ACC112 (cell line): ENCODE measurements around the gene GTPBP4.
"Not testable (repeated sequence)": the region's sequence is repeated elsewhere in the genome, so short reads cannot be mapped to it uniquely, and the experiment has no call there.

Experiments used
- H2AFZ ChIP-seq: fragments of 200-600 bp; sonication (generic); one replicate; pipeline ENCODE4 v1.6.0; 2017; ENCODE audit warnings: antibody characterized with exemption, low read length; ENCODE audit not compliant: unreplicated experiment
- H3K27ac ChIP-seq: fragments of 200-600 bp; sonication (generic); 2 replicates; pipeline ENCODE4 v1.5.1; 2014; ENCODE audit warnings: low read depth, mild to moderate bottlenecking, antibody characterized with exemption, low read length, moderate library complexity
- H3K27me3 ChIP-seq: fragments of 200-600 bp; sonication (generic); 2 replicates; pipeline ENCODE4 v1.6.1; 2014; ENCODE audit warnings: mild to moderate bottlenecking, antibody characterized with exemption, low read length, moderate library complexity, mixed read lengths; ENCODE audit not compliant: insufficient read depth
- H3K36me3 ChIP-seq: fragments of 200-600 bp; sonication (generic); 2 replicates; pipeline ENCODE4 v1.6.1; 2016; ENCODE audit warnings: mild to moderate bottlenecking, antibody characterized with exemption, low read length, moderate library complexity, mixed read lengths; ENCODE audit not compliant: insufficient read depth
- H3K4me1 ChIP-seq: fragments of 200-600 bp; sonication (generic); one replicate; pipeline ENCODE4 v1.6.1; 2016; ENCODE audit warnings: low read length, mixed read lengths; ENCODE audit not compliant: insufficient read depth, unreplicated experiment, control insufficient read depth
- H3K4me3 ChIP-seq: fragments of 200-600 bp; sonication (generic); 2 replicates; pipeline ENCODE4 v1.5.1; 2014; ENCODE audit warnings: mild to moderate bottlenecking, low read depth, low read length
- H3K79me2 ChIP-seq: fragments of 200-600 bp; sonication (generic); one replicate; pipeline ENCODE4 v1.6.0; 2016; ENCODE audit warnings: low read length; ENCODE audit not compliant: control insufficient read depth, unreplicated experiment, insufficient read depth

GTPBP4 gene

DNA sequence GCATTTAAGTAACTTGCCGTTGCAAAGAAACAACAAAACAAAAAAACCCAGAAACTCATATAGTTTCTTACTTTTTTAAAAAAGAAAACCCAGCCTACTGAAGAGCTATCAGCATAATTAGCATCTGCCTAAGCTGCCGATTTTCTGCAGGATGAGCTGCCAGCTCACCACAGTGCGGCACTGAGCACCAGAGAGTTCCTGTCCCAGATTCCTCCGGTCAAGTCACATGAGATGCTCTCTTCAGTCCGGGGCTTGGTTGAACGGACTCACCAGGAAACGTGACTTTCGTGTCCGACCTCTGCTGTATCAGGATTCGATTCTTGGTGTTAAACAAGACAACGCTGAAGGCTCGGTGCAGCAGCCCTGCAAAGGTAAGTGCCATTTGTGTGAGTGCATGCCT is 34.2 kb downstream of the GTPBP4 start:
- no peaks in the 10 kb centered on the region for H3K27me3 ChIP-seq
- no peak overlapping the region for H3K27ac ChIP-seq
- H3K79me2 ChIP-seq = no peaks in the 10 kb centered on the region
- peaks cover 11% of the 10 kb centered on the region; the same call in 1 of the 2 replicates for H3K36me3 ChIP-seq
- no peak overlapping the region for H3K4me3 ChIP-seq
- no peaks in the 10 kb centered on the region for H3K4me1 ChIP-seq
- no peak overlapping the region for H2AFZ ChIP-seq

DNA sequence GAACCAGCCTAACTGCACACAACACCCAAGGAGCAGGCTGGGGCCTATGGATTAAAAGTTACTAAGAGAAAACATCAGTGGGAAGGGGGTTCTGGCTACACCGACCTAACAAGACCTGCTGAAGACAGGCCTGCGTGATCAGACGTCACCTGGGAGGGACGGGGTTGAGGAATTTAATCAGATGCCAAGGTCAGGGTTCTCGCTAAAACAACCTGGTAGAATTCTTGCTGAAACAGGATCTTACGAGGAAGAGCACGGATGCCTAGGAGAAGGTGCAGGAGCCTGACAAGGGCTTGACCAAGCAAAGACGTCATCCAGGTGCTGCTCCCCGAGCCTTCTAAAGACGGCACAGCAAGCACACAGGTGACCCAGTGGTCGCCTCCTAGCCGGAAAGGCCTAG is 35.9 kb downstream of the GTPBP4 start:
- Histone ChIP-seq H3K27ac (no peak overlapping the region), H3K4me1 (no peaks in the 10 kb centered on the region), H2AFZ (no peak overlapping the region), H3K27me3 (no peaks in the 10 kb centered on the region), H3K79me2 (no peaks in the 10 kb centered on the region), H3K36me3 (peaks cover 1% of the 10 kb centered on the region; the same call in 1 of the 2 replicates), H3K4me3 (no peak overlapping the region)

DNA sequence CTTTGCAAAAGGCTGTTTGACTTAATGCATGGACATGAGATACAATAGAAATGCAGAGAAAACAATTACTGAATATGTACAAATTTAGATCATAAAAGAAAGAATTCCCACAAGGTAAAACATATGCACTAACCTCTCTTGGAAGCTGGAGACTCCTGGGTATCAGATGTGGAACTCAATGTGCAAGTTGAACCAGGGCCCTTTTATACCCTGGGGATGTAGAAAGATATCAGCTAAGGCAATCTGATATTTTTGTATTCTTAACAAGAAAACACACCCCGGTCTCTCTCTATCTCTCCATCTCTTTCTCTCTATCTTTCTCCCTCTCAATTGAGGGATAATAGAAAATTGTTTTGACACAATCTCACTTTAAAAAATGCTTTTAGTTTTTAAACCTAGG is 37.4 kb downstream of the GTPBP4 start, which contains the start of gene IDI2:
TSS of gene IDI2 (minus strand) at position 177 of the 400 bp plus-strand sequence. CDS start 1,136 bp downstream, outside the sequence.
- Histone ChIP-seq H3K4me1 (no peaks in the 10 kb centered on the region), H3K27me3 (no peaks in the 10 kb centered on the region), H3K79me2 (no peaks in the 10 kb centered on the region), H3K4me3 (no peak within 1 kb of the TSS), H2AFZ (no peak within 1 kb of the TSS), H3K36me3 (no peaks in the 10 kb centered on the region), H3K27ac (no peak within 1 kb of the TSS)

DNA sequence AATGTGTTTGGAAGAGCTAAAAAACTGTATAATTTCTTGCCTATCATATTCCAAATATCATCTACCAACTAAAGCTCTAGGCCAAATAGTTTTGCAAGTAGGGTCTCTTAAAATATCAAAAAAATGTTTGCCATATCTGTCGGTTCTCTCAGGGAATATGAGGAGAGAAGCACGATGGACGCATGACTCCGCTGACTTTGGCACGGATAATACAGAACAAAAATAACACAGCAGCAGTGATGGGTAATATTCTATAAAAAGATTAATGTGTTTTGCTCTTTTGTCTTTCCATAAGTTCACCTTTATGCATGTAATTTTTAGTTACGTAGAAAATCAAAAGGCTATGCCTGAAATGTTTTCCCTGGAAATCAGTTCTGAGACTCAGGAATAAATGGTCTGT is 38.3 kb downstream of the GTPBP4 start:
- Histone ChIP-seq H3K27me3 (no peaks in the 10 kb centered on the region), H3K4me3 (no peak overlapping the region), H3K27ac (no peak overlapping the region), H3K4me1 (no peaks in the 10 kb centered on the region), H2AFZ (no peak overlapping the region), H3K36me3 (no peaks in the 10 kb centered on the region), H3K79me2 (no peaks in the 10 kb centered on the region)

DNA sequence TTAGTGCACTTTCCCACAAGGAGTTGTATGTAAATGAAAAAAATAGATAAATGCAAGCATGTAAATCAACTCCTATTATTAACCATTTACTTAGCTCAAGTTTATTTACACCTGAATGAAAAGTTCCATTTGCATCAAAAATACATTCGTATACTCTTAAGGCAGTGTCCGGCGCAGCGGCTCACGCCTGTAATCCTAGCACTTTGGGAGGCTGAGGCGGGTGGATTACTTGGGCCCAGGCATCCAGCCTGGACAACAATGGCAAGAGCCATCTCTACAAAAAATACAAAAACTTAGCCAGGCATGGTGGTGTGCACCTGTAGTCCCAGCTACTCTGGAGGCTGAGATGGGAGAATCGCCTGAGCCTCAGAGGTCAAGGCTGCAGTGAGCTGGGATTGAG is 41.6 kb downstream of the GTPBP4 start:
- no peak overlapping the region for H2AFZ ChIP-seq
- H3K36me3 ChIP-seq = no peaks in the 10 kb centered on the region
- no peaks in the 10 kb centered on the region for H3K79me2 ChIP-seq
- no peaks in the 10 kb centered on the region for H3K4me1 ChIP-seq
- H3K27ac ChIP-seq = no peak overlapping the region
- H3K4me3 ChIP-seq = no peak overlapping the region
- no peaks in the 10 kb centered on the region for H3K27me3 ChIP-seq

DNA sequence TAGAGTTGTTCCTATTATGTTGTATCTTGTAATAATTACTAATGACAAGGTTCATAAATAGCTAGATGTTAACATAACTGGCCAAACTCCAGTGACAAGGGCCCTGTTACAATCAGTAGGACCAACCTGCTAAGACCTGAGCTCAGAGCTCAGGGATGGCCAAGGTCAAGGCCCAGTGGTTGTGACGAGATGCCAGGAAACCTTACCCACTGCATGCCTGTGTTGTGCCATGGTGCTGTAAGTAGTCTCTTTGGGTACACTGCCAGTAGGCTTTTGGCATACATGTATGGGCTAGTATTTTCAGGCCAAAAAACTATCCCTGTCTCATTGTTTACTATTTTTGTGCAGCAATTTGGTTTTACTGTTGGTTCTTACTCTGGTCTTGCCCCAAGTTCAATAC is 45.4 kb downstream of the GTPBP4 start:
- Histone ChIP-seq H3K4me3 (no peak overlapping the region), H3K36me3 (no peaks in the 10 kb centered on the region), H3K27me3 (no peaks in the 10 kb centered on the region), H3K4me1 (no peaks in the 10 kb centered on the region), H3K27ac (no peak overlapping the region), H3K79me2 (no peaks in the 10 kb centered on the region), H2AFZ (no peak overlapping the region)

DNA sequence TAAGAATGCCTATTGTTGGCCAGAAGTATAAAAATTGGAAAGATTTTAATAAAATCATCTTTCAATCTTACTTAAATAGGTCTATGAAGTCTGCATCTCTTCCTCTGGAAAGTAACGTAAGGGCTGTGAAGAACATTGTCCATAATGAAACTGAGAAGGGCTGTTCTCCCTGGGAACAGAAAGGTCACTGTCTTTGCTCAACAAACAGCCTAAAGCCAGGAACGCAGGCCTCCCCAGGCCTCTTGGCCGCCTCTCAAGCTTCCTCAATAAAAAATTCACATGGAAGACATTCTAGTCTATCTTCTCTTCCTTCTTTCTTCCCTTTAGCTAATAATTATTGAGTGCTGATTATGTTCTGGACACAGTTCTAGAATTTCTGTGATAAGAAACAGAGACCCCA is 46.5 kb downstream of the GTPBP4 start:
- Histone ChIP-seq H3K4me3 (no peak overlapping the region), H3K4me1 (no peaks in the 10 kb centered on the region), H2AFZ (no peak overlapping the region), H3K36me3 (no peaks in the 10 kb centered on the region), H3K27ac (no peak overlapping the region), H3K79me2 (no peaks in the 10 kb centered on the region), H3K27me3 (no peaks in the 10 kb centered on the region)

DNA sequence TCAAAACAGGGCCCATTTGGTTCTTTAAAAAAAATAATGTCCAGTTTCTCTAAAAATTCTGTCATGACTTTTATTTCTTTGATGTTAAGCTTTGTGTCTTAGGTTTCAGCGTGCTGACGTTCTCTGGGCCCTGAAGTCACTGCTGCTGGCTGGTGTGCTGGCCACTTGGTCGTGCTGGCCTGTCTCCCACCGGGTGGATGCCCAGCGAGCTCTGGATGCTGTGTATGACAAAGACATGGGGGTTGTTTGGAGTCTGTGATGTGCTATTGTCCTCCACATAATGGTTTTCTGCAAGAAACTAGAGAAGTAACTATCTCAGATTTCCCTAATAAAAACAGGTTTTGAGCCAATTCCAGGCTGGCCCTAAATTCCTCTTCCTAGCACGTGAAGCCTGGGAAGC is 47.0 kb downstream of the GTPBP4 start:
- Histone ChIP-seq H3K27ac (no peak overlapping the region), H3K4me1 (no peaks in the 10 kb centered on the region), H3K4me3 (no peak overlapping the region), H2AFZ (no peak overlapping the region), H3K36me3 (no peaks in the 10 kb centered on the region), H3K79me2 (no peaks in the 10 kb centered on the region), H3K27me3 (no peaks in the 10 kb centered on the region)

DNA sequence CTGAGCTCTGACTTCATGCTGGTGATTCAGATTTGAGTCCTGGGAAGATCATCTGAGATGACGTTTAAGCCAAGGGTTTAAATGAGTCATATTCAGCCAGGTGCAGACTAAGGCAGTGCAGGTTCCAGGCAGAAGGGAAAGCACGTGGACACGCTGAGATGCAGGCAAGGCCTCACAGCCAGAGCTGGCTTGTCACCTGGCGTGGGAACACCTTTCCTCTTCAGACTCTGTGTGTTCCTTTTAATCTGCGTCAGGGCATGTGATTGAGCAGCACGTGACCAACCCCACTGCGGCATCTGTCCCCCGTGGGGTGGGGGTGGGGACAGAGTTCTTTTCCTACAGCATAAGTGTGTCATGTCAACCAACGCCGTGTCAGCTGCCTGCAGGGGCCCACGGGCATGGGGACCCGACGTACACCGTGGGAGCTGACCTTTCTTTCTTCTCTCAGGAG is 48.1 kb downstream of the GTPBP4 start:
- Histone ChIP-seq H2AFZ (no peak overlapping the region), H3K27me3 (no peaks in the 10 kb centered on the region), H3K79me2 (no peaks in the 10 kb centered on the region), H3K27ac (no peak overlapping the region), H3K36me3 (peaks cover 4% of the 10 kb centered on the region; the same call in 1 of the 2 replicates), H3K4me3 (no peak overlapping the region), H3K4me1 (no peaks in the 10 kb centered on the region)

DNA sequence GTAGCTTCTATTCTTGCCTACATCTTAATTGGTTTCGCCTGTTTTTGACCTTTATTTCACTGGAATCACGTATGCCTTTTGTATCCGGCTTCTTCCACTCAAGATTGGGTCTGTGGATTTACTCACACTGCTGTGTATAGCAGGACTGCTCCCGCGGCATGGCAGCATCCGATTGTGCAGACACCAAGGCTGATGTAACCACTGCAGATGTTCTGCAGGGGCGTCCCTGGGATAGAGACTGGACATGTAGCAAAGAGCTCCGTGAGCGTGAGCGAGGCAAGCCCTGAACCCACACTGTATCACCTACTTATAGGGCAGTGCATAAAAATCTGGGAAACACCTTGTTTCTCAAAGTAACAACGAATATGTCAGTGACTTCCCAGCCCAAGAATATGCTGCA is 48.9 kb downstream of the GTPBP4 start:
- Histone ChIP-seq H2AFZ (no peak overlapping the region), H3K27ac (no peak overlapping the region), H3K36me3 (peaks cover 7% of the 10 kb centered on the region; the same call in 1 of the 2 replicates), H3K79me2 (no peaks in the 10 kb centered on the region), H3K4me3 (no peak overlapping the region), H3K27me3 (no peaks in the 10 kb centered on the region), H3K4me1 (no peaks in the 10 kb centered on the region)

DNA sequence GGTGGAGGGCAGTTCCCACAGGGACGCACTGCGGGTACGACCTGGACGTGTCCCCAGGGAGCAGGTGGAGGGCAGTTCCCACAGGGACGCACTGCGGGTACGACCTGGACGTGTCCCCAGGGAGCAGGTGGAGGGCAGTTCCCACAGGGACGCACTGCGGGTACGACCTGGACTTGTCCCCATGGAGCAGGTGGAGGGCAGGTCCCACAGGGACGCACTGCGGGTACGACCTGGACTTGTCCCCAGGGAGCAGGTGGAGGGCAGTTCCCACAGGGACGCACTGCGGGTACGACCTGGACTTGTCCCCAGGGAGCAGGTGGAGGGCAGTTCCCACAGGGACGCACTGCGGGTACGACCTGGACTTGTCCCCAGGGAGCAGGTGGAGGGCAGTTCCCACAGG is 50.5 kb downstream of the GTPBP4 start:
- not testable (repeated sequence) for H3K4me3 ChIP-seq, H3K27me3 ChIP-seq, H3K4me1 ChIP-seq, H3K79me2 ChIP-seq, H3K27ac ChIP-seq, H2AFZ ChIP-seq
- H3K36me3 ChIP-seq = peaks cover 19% of the 10 kb centered on the region
